Measurements from ENCODE around the gene DMWD. TPM values are rescaled to one million over a fixed set of nuclear protein-coding genes. Genes with fewer than 3 reads are reported as not detected.

DMWD gene
- total RNA-seq, 1 experiment from 2014 or later = 34.9 TPM

DNA sequence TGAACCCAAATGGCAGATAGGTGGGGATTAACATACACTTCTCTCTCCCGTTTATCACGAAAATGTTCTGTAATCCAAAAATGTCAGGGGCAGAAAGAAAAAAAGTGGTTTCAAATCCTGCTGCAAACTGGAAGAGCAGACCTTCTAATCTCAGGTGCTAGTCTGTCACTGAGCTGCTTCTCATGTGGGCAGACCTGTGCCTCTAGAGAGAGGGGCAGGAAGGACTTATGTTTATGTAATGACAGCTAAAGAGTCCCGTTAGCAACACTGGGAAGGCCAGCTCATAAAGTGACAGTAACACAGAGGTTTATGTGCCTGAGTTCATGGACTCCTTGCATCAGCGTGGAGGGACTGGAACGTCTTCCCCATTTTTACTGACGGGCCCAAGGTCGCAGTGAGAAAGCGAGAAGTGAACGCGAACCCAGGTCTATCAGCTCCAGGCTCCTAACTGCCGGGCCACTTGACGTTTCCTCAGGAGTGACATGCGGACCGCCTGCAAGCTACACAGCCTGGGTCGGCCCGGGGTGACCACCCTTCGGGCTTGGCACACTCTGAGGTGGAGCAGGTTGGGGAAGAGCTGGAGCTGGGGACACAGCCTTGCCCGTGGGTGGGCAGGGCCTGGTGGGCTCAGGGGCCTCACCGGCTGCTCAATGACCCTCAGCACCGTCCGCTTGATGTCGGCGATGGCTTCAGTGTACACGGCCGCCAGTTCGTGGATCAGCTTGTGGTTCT lies 32.1 kb upstream of the DMWD start:
- TF ChIP-seq CTCF (conservative IDR thresholded peaks at IDR 0.05; ENCODE audit: low read depth, low read length) (no peak), EZH2phosphoT487 (IDR thresholded peaks at IDR 0.05; ENCODE audit: borderline replicate concordance, low read length) (no peak), EZH2 (IDR thresholded peaks at IDR 0.05; ENCODE audit: low read length, unreplicated experiment) (no peak)

DNA sequence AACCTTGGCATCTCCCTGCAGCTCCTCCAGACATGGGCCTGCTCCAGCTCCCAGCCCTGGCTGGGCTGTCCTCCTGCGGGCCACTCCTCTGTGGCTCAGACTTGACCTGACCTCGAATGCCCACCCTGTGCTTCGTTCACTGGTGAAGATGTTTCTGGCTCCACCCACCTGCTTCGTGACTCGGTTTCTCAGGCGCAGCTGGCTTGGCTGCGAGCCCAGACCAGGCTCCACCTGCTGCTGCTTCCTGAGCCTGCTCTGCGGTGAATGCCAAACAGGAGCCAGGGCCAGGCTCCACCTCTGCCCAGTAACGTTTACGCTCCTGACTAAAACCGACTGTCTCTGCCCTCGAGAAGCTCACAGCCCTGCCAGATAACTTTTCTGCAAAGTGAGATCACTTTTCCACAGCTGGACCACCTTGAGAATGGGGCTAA lies 31.4 kb upstream of the DMWD start:
- no peak overlapping the region for H3K27ac ChIP-seq (ENCODE audit: low read length)
- no peaks in the 10 kb centered on the region for H3K9me3 ChIP-seq (ENCODE audit: low read length)
- H3K36me3 ChIP-seq (ENCODE audit: low read depth, low read length) = no peaks in the 10 kb centered on the region; the same call in 1 of the 2 replicates
- CTCF ChIA-PET = no interaction called here
- intact Hi-C loops (cut with micrococcal nuclease) = no loop called here
- no peaks in the 10 kb centered on the region for H3K79me2 ChIP-seq (ENCODE audit: low read length)
- no peak overlapping the region for H2AFZ ChIP-seq (ENCODE audit: low read length)
- POLR2A ChIA-PET (ENCODE audit: unreplicated experiment) = no interaction called here
- H3K4me3 ChIP-seq (ENCODE audit: low read length) = no peak overlapping the region
- TF ChIP-seq EZH2phosphoT487 (IDR thresholded peaks at IDR 0.05; ENCODE audit: borderline replicate concordance, low read length) = no peak
- TF ChIP-seq EZH2 (IDR thresholded peaks at IDR 0.05; ENCODE audit: low read length, unreplicated experiment) = no peak
- TF ChIP-seq CTCF (conservative IDR thresholded peaks at IDR 0.05; ENCODE audit: low read depth, low read length) = no peak
- H3K9me2 ChIP-seq (replicated peaks; ENCODE audit: low read length) = no peaks in the 10 kb centered on the region
- no peak overlapping the region for H3K4me2 ChIP-seq (ENCODE audit: low read length)
- no peaks in the 10 kb centered on the region for H4K20me1 ChIP-seq (ENCODE audit: low read length)
- DNase-seq (no peak), ATAC-seq (no peak)
- no peaks in the 10 kb centered on the region for H3F3A ChIP-seq (ENCODE audit: low read length, unreplicated experiment)
- no peak overlapping the region for H3K9ac ChIP-seq (ENCODE audit: low read length)
- H3K27me3 ChIP-seq (ENCODE audit: low read length) = no peaks in the 10 kb centered on the region
- BruUV-seq (replicated peaks) = no TSS peak
- H3K4me1 ChIP-seq (ENCODE audit: insufficient read depth, low read length) = no peaks in the 10 kb centered on the region

More for the DNA sequence above, 32.1 kb upstream of the DMWD start:
- no peaks in the 10 kb centered on the region for H3K9me3 ChIP-seq (ENCODE audit: low read length)
- H3K27me3 ChIP-seq (ENCODE audit: low read length) = no peaks in the 10 kb centered on the region
- H3K9me2 ChIP-seq (replicated peaks; ENCODE audit: low read length) = no peaks in the 10 kb centered on the region
- H3K4me3 ChIP-seq (ENCODE audit: low read length) = no peak overlapping the region
- peaks cover 3% of the 10 kb centered on the region for H3K36me3 ChIP-seq (ENCODE audit: low read depth, low read length)
- intact Hi-C loops (cut with micrococcal nuclease) = no loop called here
- no peak overlapping the region for H3K9ac ChIP-seq (ENCODE audit: low read length)
- ChIA-PET POLR2A (ENCODE audit: unreplicated experiment) (interaction anchor here (0.6 kb wide), 1 partner anchor 94 kb away, joined by 22 read pairs; the partner anchor contains the start of gene FBXO46), CTCF (no interaction called here)
- no peak overlapping the region for H3K27ac ChIP-seq (ENCODE audit: low read length)
- no TSS peak for BruUV-seq (replicated peaks)
- no peaks in the 10 kb centered on the region for H3F3A ChIP-seq (ENCODE audit: low read length, unreplicated experiment)
- no peak overlapping the region for H3K4me2 ChIP-seq (ENCODE audit: low read length)
- ATAC-seq (no peak), DNase-seq (no peak)
- no peaks in the 10 kb centered on the region for H4K20me1 ChIP-seq (ENCODE audit: low read length)
- H3K4me1 ChIP-seq (ENCODE audit: insufficient read depth, low read length) = no peaks in the 10 kb centered on the region
- H3K79me2 ChIP-seq (ENCODE audit: low read length) = no peaks in the 10 kb centered on the region
- no peak overlapping the region for H2AFZ ChIP-seq (ENCODE audit: low read length)

DNA sequence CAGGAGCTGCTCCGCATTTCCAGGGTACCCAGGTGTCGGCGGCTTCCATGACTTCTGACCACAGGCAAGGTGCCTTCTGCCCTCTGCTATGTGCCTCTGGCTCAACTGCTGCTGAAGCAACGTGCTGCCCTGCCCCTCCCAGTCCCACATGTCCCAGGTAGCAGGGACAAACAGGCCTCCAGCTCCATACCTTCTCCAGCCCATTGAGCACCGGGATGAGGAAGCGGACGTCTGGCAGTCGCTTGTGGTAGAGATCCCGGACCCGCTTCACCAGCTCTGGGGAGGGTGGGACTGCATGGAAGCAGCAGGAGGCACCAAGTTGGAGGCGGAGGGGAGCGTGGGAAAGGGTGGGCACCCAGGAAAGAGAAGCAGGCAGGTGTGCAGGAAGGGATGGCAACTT lies 30.5 kb upstream of the DMWD start:
- H3K9me2 ChIP-seq (replicated peaks; ENCODE audit: low read length) = no peaks in the 10 kb centered on the region
- DNase-seq (no peak), ATAC-seq (no peak)
- intact Hi-C loops (cut with micrococcal nuclease) = no loop called here
- H3K4me1 ChIP-seq (ENCODE audit: insufficient read depth, low read length) = no peaks in the 10 kb centered on the region
- no peak overlapping the region for H3K4me3 ChIP-seq (ENCODE audit: low read length)
- CTCF ChIA-PET = no interaction called here
- no peak overlapping the region for H3K9ac ChIP-seq (ENCODE audit: low read length)
- H3K4me2 ChIP-seq (ENCODE audit: low read length) = no peak overlapping the region
- no peaks in the 10 kb centered on the region for H3K79me2 ChIP-seq (ENCODE audit: low read length)
- no peaks in the 10 kb centered on the region for H3F3A ChIP-seq (ENCODE audit: low read length, unreplicated experiment)
- no peaks in the 10 kb centered on the region; the same call in 1 of the 2 replicates for H3K36me3 ChIP-seq (ENCODE audit: low read depth, low read length)
- BruUV-seq (replicated peaks) = no TSS peak
- no peak overlapping the region for H2AFZ ChIP-seq (ENCODE audit: low read length)
- TF ChIP-seq EZH2 (IDR thresholded peaks at IDR 0.05; ENCODE audit: low read length, unreplicated experiment) (no peak), EZH2phosphoT487 (IDR thresholded peaks at IDR 0.05; ENCODE audit: borderline replicate concordance, low read length) (no peak), CTCF (conservative IDR thresholded peaks at IDR 0.05; ENCODE audit: low read depth, low read length) (no peak)
- POLR2A ChIA-PET (ENCODE audit: unreplicated experiment) = no interaction called here
- H3K27ac ChIP-seq (ENCODE audit: low read length) = no peak overlapping the region
- no peaks in the 10 kb centered on the region for H3K27me3 ChIP-seq (ENCODE audit: low read length)
- H3K9me3 ChIP-seq (ENCODE audit: low read length) = no peaks in the 10 kb centered on the region
- H4K20me1 ChIP-seq (ENCODE audit: low read length) = no peaks in the 10 kb centered on the region
